Middle frontal gyrus (tissue), 1 donor: ENCODE results near the gene RUFY1.
A peak's percentile ranks its signal among the peaks of the same experiment; 100 is the strongest.
"Not testable (repeated sequence)": the region's sequence is repeated elsewhere in the genome, so short reads cannot be mapped to it uniquely, and the experiment has no call there.

Experiments
- DNase-seq: peaks from one replicate; pipeline ENCODE4 v3.0.0-alpha.2; 2015; ENCODE audit warnings: low spot score; ENCODE audit errors: extremely low spot score

Gene RUFY1

GRCh38 chr5:179536676-179537075 lies 13.7 kb upstream of the RUFY1 start:
- no peak for DNase-seq

GRCh38 chr5:179542170-179542569 lies 8.2 kb upstream of the RUFY1 start:
- no peak for DNase-seq

- DNase-seq, result not testable (repeated sequence)
Observed at GRCh38 chr5:179543275-179543674, 7.1 kb upstream of the RUFY1 start.

- no peak for DNase-seq
Observed at GRCh38 chr5:179553006-179553405, 2.7 kb downstream of the RUFY1 start.

GRCh38 chr5:179553875-179554274 lies 3.5 kb downstream of the RUFY1 start:
- DNase-seq, result no peak

GRCh38 chr5:179554981-179555380 lies 4.6 kb downstream of the RUFY1 start:
- no peak for DNase-seq

GRCh38 chr5:179558261-179558799 lies 8.0 kb downstream of the RUFY1 start:
- not testable (repeated sequence) for DNase-seq

GRCh38 chr5:179558932-179559283 lies 8.6 kb downstream of the RUFY1 start:
- DNase-seq, result no peak

GRCh38 chr5:179559284-179560252 lies 9.2 kb downstream of the RUFY1 start:
- peak; percentile 98 for DNase-seq

- DNase-seq, result no peak
Observed at GRCh38 chr5:179564526-179564925, 14.2 kb downstream of the RUFY1 start.

GRCh38 chr5:179568721-179569120 lies 18.4 kb downstream of the RUFY1 start:
- no peak for DNase-seq

GRCh38 chr5:179572386-179572785 lies 22.0 kb downstream of the RUFY1 start:
- no peak for DNase-seq

- no peak for DNase-seq
Observed at GRCh38 chr5:179577286-179577960, 27.1 kb downstream of the RUFY1 start.

- no peak for DNase-seq
Observed at GRCh38 chr5:179585941-179586401, 35.6 kb downstream of the RUFY1 start.

GRCh38 chr5:179588166-179588565 lies 37.8 kb downstream of the RUFY1 start:
- no peak for DNase-seq

- DNase-seq, result no peak
Observed at GRCh38 chr5:179595916-179596315, 45.6 kb downstream of the RUFY1 start.

GRCh38 chr5:179596421-179596820 lies 46.1 kb downstream of the RUFY1 start:
- no peak for DNase-seq

- DNase-seq, result no peak
Observed at GRCh38 chr5:179599100-179599499, 48.7 kb downstream of the RUFY1 start.

- DNase-seq, result no peak
Observed at GRCh38 chr5:179599566-179599965, 49.2 kb downstream of the RUFY1 start.

GRCh38 chr5:179599973-179600372 lies 49.6 kb downstream of the RUFY1 start:
- no peak for DNase-seq

GRCh38 chr5:179601871-179602625 lies 51.7 kb downstream of the RUFY1 start:
- no peak for DNase-seq
